H9 (cell line): ENCODE results near the gene AP3D1. TPM values are rescaled to one million over a fixed set of nuclear protein-coding genes. Genes with fewer than 3 reads are reported as not detected.

ENCODE experiments used
- DNase-seq: peaks from one replicate; pipeline ENCODE4 v3.0.0-alpha.2; 2017
- H2AFZ ChIP-seq: one replicate; pipeline ENCODE4 v1.6.1; 2013; ENCODE audit warnings: mild to moderate bottlenecking, low read length, control low read depth, moderate library complexity
- H2AK5ac ChIP-seq: 2 replicates; pipeline ENCODE4 v1.6.1; 2013; ENCODE audit warnings: low read length, control low read depth, mixed read lengths; ENCODE audit not compliant: insufficient read length
- H2BK120ac ChIP-seq: one replicate; pipeline ENCODE4 v1.6.1; 2013; ENCODE audit warnings: low read depth, mild to moderate bottlenecking, low read length, control low read depth, inconsistent platforms; ENCODE audit not compliant: poor library complexity, severe bottlenecking
- H2BK12ac ChIP-seq: 2 replicates; pipeline ENCODE4 v1.6.1; 2013; ENCODE audit warnings: low read length, control low read depth, mixed read lengths, low read depth; ENCODE audit not compliant: insufficient read length
- H2BK15ac ChIP-seq: 2 replicates; pipeline ENCODE4 v1.6.1; 2013; ENCODE audit warnings: low read depth, low read length, control low read depth
- H2BK20ac ChIP-seq: one replicate; pipeline ENCODE4 v1.6.1; 2013; ENCODE audit warnings: low read depth, mild to moderate bottlenecking, low read length, control low read depth, inconsistent platforms; ENCODE audit not compliant: poor library complexity, severe bottlenecking
- H2BK5ac ChIP-seq: 2 replicates; pipeline ENCODE4 v1.6.1; 2013; ENCODE audit warnings: low read length, control low read depth, mixed read lengths; ENCODE audit not compliant: insufficient read length
- H3K14ac ChIP-seq: 2 replicates; pipeline ENCODE4 v1.6.1; 2013; ENCODE audit warnings: low read length, control low read depth; ENCODE audit not compliant: insufficient read depth
- H3K18ac ChIP-seq: 2 replicates; pipeline ENCODE4 v1.6.1; 2013; ENCODE audit warnings: low read depth, mild to moderate bottlenecking, mixed read lengths, low read length, control low read depth; ENCODE audit not compliant: insufficient read length
- H3K23ac ChIP-seq: 2 replicates; pipeline ENCODE4 v1.6.1; 2013; ENCODE audit warnings: low read length, control low read depth, mixed read lengths, low read depth; ENCODE audit not compliant: insufficient read length
- H3K23me2 ChIP-seq: 2 replicates; pipeline ENCODE4 v1.6.1; 2013; ENCODE audit warnings: low read depth, mild to moderate bottlenecking, mixed read lengths, low read length, control low read depth; ENCODE audit not compliant: insufficient read length, poor library complexity, severe bottlenecking
- H3K27ac ChIP-seq: 2 replicates; pipeline ENCODE4 v1.5.1; 2013; ENCODE audit warnings: low read length, control low read depth, mixed read lengths, low read depth; ENCODE audit not compliant: insufficient read length
- H3K27me3 ChIP-seq: 2 replicates; pipeline ENCODE4 v1.6.1; 2013; ENCODE audit warnings: low read length, control low read depth, inconsistent platforms; ENCODE audit not compliant: insufficient read depth
- H3K4ac ChIP-seq: 2 replicates; pipeline ENCODE4 v1.6.1; 2013; ENCODE audit warnings: low read depth, mild to moderate bottlenecking, control low read depth, inconsistent platforms, low read length, moderate library complexity
- H3K4me1 ChIP-seq: 2 replicates; pipeline ENCODE4 v1.6.1; 2013; ENCODE audit warnings: low read length, control low read depth, inconsistent platforms; ENCODE audit not compliant: insufficient read depth
- H3K4me2 ChIP-seq: 2 replicates; pipeline ENCODE4 v1.6.1; 2013; ENCODE audit warnings: low read length, control low read depth, mixed read lengths; ENCODE audit not compliant: insufficient read length, insufficient read depth
- H3K56ac ChIP-seq: 2 replicates; pipeline ENCODE4 v1.6.1; 2013; ENCODE audit warnings: low read depth, mild to moderate bottlenecking, mixed read lengths, low read length, control low read depth; ENCODE audit not compliant: insufficient read length
- H3K79me1 ChIP-seq: 2 replicates; pipeline ENCODE4 v1.6.1; 2013; ENCODE audit warnings: low read depth, mild to moderate bottlenecking, moderate library complexity, low read length, control low read depth, inconsistent platforms; ENCODE audit not compliant: insufficient read depth, poor library complexity, severe bottlenecking
- H3K79me2 ChIP-seq: 2 replicates; pipeline ENCODE4 v1.6.1; 2013; ENCODE audit warnings: low read length, control low read depth, inconsistent platforms; ENCODE audit not compliant: insufficient read depth
- H3K9ac ChIP-seq: 2 replicates; pipeline ENCODE4 v1.6.1; 2013; ENCODE audit warnings: low read length, control low read depth, mixed read lengths; ENCODE audit not compliant: insufficient read length; ENCODE audit errors: extremely low read depth
- H3K9me3 ChIP-seq: one replicate; pipeline ENCODE4 v1.6.1; 2013; ENCODE audit warnings: low read depth, low read length, inconsistent platforms; ENCODE audit not compliant: control insufficient read depth
- H3T11ph ChIP-seq: one replicate; pipeline ENCODE4 v1.6.1; 2013; ENCODE audit warnings: mild to moderate bottlenecking, low read length, control low read depth, inconsistent platforms
- H4K20me1 ChIP-seq: one replicate; pipeline ENCODE4 v1.6.1; 2013; ENCODE audit not compliant: control insufficient read depth, insufficient read length, insufficient read depth
- H4K5ac ChIP-seq: 2 replicates; pipeline ENCODE4 v1.6.1; 2013; ENCODE audit warnings: low read depth, mild to moderate bottlenecking, mixed read lengths, low read length, control low read depth; ENCODE audit not compliant: insufficient read length
- H4K8ac ChIP-seq: replicated peaks from 2 replicates; pipeline ENCODE4 v1.6.1; 2013; ENCODE audit warnings: low read length, control low read depth, mixed read lengths, low read depth; ENCODE audit not compliant: insufficient read length
- H4K91ac ChIP-seq: 2 replicates; pipeline ENCODE4 v1.6.1; 2013; ENCODE audit warnings: low read depth, mild to moderate bottlenecking, moderate library complexity, mixed read lengths, low read length, control low read depth; ENCODE audit not compliant: insufficient read length
- H3K27ac Mint-ChIP-seq, 3 experiments: 2 replicates in 2 of 3; 3 replicates in 1 of 3; pipeline ENCODE4 v1.8.0; 2020 to 2021; ENCODE audit warnings: mixed read lengths in 3 of 3, mild to moderate bottlenecking in 1 of 3, moderate library complexity in 1 of 3
- H3K27me3 Mint-ChIP-seq: 2 replicates; pipeline ENCODE4 v1.8.0; 2021; ENCODE audit warnings: low read depth, mild to moderate bottlenecking, moderate library complexity, mixed read lengths
- H3K36me3 Mint-ChIP-seq, 3 experiments: 2 replicates in 2 of 3; 3 replicates in 1 of 3; pipeline ENCODE4 v1.8.0; 2020 to 2021; ENCODE audit warnings: low read depth in 3 of 3, mixed read lengths in 3 of 3; ENCODE audit not compliant: insufficient read depth in 1 of 3
- H3K4me1 Mint-ChIP-seq, 2 experiments: 2 replicates each; pipeline ENCODE4 v1.8.0; 2020; ENCODE audit warnings: mixed read lengths in 2 of 2
- H3K4me3 Mint-ChIP-seq, 2 experiments: 2 replicates in 1 of 2; 3 replicates in 1 of 2; pipeline ENCODE4 v1.8.0; 2020 to 2021; ENCODE audit warnings: mild to moderate bottlenecking in 2 of 2, mixed read lengths in 2 of 2, moderate library complexity in 1 of 2
- H3K9me3 Mint-ChIP-seq, 2 experiments: 2 replicates in 1 of 2; 3 replicates in 1 of 2; pipeline ENCODE4 v1.8.0; 2020; ENCODE audit warnings: mild to moderate bottlenecking in 2 of 2, mixed read lengths in 2 of 2, moderate library complexity in 1 of 2
- WGBS: extraction: QIAGEN DNeasy Blood & Tissue Kit; methylation state at CpG from one replicate; pipeline ENCODE4 v1.1.7; 2013; ENCODE audit warnings: missing lambda C conversion rate, low lambda C conversion rate, mixed read lengths; ENCODE audit not compliant: insufficient read length; ENCODE audit errors: extremely low coverage; 5-methylcytosine and 5-hydroxymethylcytosine counted together
- total RNA-seq: library from RNA; stranded (reverse); gene quantifications from 2 replicates; pipeline ENCODE4 v1.2.1, GENCODE V29; 2021
- TF ChIP-seq, protein P1 (sequence below): fragments of 200-600 bp; sonication (generic); conservative IDR thresholded peaks from 3 replicates; pipeline ENCODE4 v1.8.0; 2021; ENCODE audit warnings: antibody characterized with exemption, mild to moderate bottlenecking

The AP3D1 gene
- total RNA-seq, 1 experiment from 2014 or later, result 142 TPM

DNA sequence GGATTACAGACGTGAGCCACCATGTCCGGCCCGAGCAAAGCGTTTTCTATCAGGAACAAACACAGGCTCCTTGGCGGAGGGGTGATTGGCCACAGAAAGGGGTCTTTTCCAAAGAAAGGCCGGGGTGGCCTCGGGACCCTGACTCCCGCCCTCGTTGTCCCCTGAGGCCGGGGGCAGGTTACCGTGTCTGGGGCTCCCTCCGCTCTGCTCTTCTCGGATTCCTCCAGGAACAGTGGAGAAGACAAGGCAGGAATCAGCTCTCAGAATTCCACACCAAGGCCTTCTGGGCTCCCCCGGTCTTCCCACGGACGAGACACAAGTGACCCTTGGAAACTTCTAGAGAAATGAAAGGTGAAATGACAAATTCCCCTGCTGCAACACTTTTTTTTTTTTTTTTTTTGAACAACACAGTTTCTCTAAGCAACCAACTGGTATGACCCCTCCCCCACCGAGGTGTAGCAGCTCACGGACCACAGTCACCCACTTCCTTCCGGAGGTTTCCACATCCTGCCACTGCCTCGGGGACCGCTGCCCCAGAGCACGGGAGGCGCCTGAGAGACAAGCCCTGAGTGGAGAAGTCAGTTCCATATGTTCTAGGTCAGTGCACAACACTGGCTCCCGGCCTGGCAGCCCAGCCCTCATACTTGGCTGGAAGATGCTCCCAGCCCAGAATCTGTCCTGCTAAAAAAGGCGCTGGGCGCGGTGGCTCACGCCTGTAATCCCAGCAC, 66.2 kb downstream of the AP3D1 start:
- H3K23ac ChIP-seq, result no peak overlapping the region
- H3K14ac ChIP-seq, result no peak overlapping the region
- H4K20me1 ChIP-seq, result no peaks in the 10 kb centered on the region
- H4K5ac ChIP-seq, result no peak overlapping the region
- no peaks in the 10 kb centered on the region for H3K9me3 ChIP-seq
- H3K9ac ChIP-seq, result no peak overlapping the region
- no peak overlapping the region for H3K4ac ChIP-seq
- Mint-ChIP-seq H3K27me3 (no peaks in the 10 kb centered on the region; the same call in 1 of the 2 replicates), H3K4me1 (peaks cover 12 to 15% of the 10 kb centered on the region in 2 experiments), H3K27ac (peak overlapping the region in 2 of 3 experiments; percentile 62 to 81; a peak in 3 of 7 replicates), H3K9me3 (no peaks in the 10 kb centered on the region), H3K4me3 (no peak overlapping the region), H3K36me3 (peaks cover 0 to 3% (median 0%) of the 10 kb centered on the region in 3 experiments; a peak in 1 of 7 replicates)
- H2AK5ac ChIP-seq, result no peak overlapping the region
- H3K56ac ChIP-seq, result no peak overlapping the region
- H3K79me1 ChIP-seq, result no peaks in the 10 kb centered on the region
- no peak overlapping the region for H3K4me2 ChIP-seq
- TF ChIP-seq, protein P1, sequence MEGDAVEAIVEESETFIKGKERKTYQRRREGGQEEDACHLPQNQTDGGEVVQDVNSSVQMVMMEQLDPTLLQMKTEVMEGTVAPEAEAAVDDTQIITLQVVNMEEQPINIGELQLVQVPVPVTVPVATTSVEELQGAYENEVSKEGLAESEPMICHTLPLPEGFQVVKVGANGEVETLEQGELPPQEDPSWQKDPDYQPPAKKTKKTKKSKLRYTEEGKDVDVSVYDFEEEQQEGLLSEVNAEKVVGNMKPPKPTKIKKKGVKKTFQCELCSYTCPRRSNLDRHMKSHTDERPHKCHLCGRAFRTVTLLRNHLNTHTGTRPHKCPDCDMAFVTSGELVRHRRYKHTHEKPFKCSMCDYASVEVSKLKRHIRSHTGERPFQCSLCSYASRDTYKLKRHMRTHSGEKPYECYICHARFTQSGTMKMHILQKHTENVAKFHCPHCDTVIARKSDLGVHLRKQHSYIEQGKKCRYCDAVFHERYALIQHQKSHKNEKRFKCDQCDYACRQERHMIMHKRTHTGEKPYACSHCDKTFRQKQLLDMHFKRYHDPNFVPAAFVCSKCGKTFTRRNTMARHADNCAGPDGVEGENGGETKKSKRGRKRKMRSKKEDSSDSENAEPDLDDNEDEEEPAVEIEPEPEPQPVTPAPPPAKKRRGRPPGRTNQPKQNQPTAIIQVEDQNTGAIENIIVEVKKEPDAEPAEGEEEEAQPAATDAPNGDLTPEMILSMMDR, result no peak
- no peak overlapping the region for H3T11ph ChIP-seq
- H3K23me2 ChIP-seq, result no peaks in the 10 kb centered on the region
- H4K8ac ChIP-seq, result no peak overlapping the region
- H3K18ac ChIP-seq, result no peak overlapping the region
- H3K27ac ChIP-seq, result no peak overlapping the region
- H4K91ac ChIP-seq, result no peak overlapping the region
- no peak overlapping the region for H2BK120ac ChIP-seq
- H3K79me2 ChIP-seq, result no peaks in the 10 kb centered on the region
- H3K27me3 ChIP-seq, result no peaks in the 10 kb centered on the region
- no peak overlapping the region for H2BK12ac ChIP-seq
- H3K4me1 ChIP-seq, result no peaks in the 10 kb centered on the region
- H2BK5ac ChIP-seq, result no peak overlapping the region
- H2AFZ ChIP-seq, result no peak overlapping the region
- no CpG with 5 or more reads among the region's 28 CpGs for WGBS
- DNase-seq, result no peak
- no peak overlapping the region for H2BK15ac ChIP-seq
- H2BK20ac ChIP-seq, result no peak overlapping the region
